Tibial nerve (tissue), 4 donors: ENCODE measurements around the gene KRT36. TPM values are rescaled to one million over a fixed set of nuclear protein-coding genes. Genes with fewer than 3 reads are reported as not detected.

ENCODE experiments used
- DNase-seq, 2 donors: peaks; one replicate each; pipeline ENCODE4 v3.0.0-alpha.2; 2019; ENCODE audit warnings: low spot score in 2 of 2
- H3K27ac ChIP-seq, 4 donors: fragments of 200-600 bp; sonication (generic) in 3 of 4; one replicate each; pipeline ENCODE4 v1.5.1; 2017 to 2019; ENCODE audit warnings: mild to moderate bottlenecking in 1 of 4
- H3K27me3 ChIP-seq, 2 donors: fragments of 200-600 bp; sonication (generic) in 1 of 2; one replicate each; pipeline versions ENCODE4 v1.5.1 to v1.6.0; 2017 to 2019
- H3K36me3 ChIP-seq, 3 donors: fragments of 200-600 bp; sonication (generic); one replicate each; pipeline ENCODE4 v1.5.1; 2018 to 2019
- H3K4me1 ChIP-seq, 4 donors: fragments of 200-600 bp; sonication (generic) in 3 of 4; one replicate each; pipeline ENCODE4 v1.5.1; 2017 to 2019
- H3K4me3 ChIP-seq, 4 donors: fragments of 200-600 bp; sonication (generic) in 3 of 4; one replicate each; pipeline ENCODE4 v1.5.1; 2017 to 2019; ENCODE audit warnings: mild to moderate bottlenecking in 1 of 4, moderate library complexity in 1 of 4
- H3K9me3 ChIP-seq, 4 donors: fragments of 200-600 bp; sonication (generic) in 3 of 4; one replicate each; pipeline ENCODE4 v1.5.1; 2017 to 2019
- CTCF ChIP-seq, 5 experiments: fragments of 200-600 bp in 3 of 5; fragments of 450-650 bp in 2 of 5; sonication (generic) in 3 of 5; IDR thresholded peaks; one replicate each; pipeline ENCODE4 v1.5.1; 2016 to 2019; ENCODE audit warnings: antibody characterized with exemption in 5 of 5, mild to moderate bottlenecking in 3 of 5, moderate library complexity in 2 of 5
- EP300 ChIP-seq, 2 donors: sonication (generic); formaldehyde crosslinking; IDR thresholded peaks; one replicate each; pipeline ENCODE4 v1.6.1; 2017; ENCODE audit warnings: antibody characterized with exemption in 2 of 2, mild to moderate bottlenecking in 1 of 2
- POLR2A ChIP-seq, 2 donors: fragments of 450-650 bp; IDR thresholded peaks; one replicate each; pipeline ENCODE4 v1.6.1; 2017; ENCODE audit warnings: antibody characterized with exemption in 2 of 2, mild to moderate bottlenecking in 2 of 2, moderate library complexity in 2 of 2
- WGBS, 2 donors: methylation state at CpG; one replicate each; pipeline ENCODE4 v1.1.5; 2018; 5-methylcytosine and 5-hydroxymethylcytosine counted together
- total RNA-seq, 4 donors: library from RNA; depleted of rRNA; stranded (reverse); fragments of >200 nt; gene quantifications; one replicate each; pipeline ENCODE4 v1.1.0, GENCODE V29; 2016

The KRT36 gene
- total RNA-seq, 4 donors from 2014 or later: 0.42 TPM; not detected in 3

- no peak overlapping the region for H3K4me3 ChIP-seq
- no peak overlapping the region for H3K27ac ChIP-seq
- no peaks in the 10 kb centered on the region for H3K9me3 ChIP-seq
- no peaks in the 10 kb centered on the region for H3K27me3 ChIP-seq
- TF ChIP-seq POLR2A (IDR thresholded peaks at IDR 0.05): no peak
- no peak for TF ChIP-seq CTCF (IDR thresholded peaks at IDR 0.05)
- TF ChIP-seq EP300 (IDR thresholded peaks at IDR 0.05): no peak
- H3K36me3 ChIP-seq: no peaks in the 10 kb centered on the region
- 75 to 76% methylated on average over 9 of the region's 9 CpGs for WGBS, 2 donors
- H3K4me1 ChIP-seq: no peaks in the 10 kb centered on the region
- DNase-seq: no peak
Measured at GRCh38 chr17:41483531-41483930, 6.2 kb downstream of the KRT36 start.

GRCh38 chr17:41481036-41481435, 8.7 kb downstream of the KRT36 start, which contains the start of gene KRT35:
Gene KRT35, minus strand, starts transcription at chr17:41481151. Its CDS starts 54 bp downstream, at chr17:41481097.
- Histone ChIP-seq H3K9me3 (no peaks in the 10 kb centered on the region), H3K27ac (no peak within 1 kb of the TSS), H3K4me3 (no peak within 1 kb of the TSS), H3K27me3 (no peaks in the 10 kb centered on the region), H3K36me3 (no peaks in the 10 kb centered on the region), H3K4me1 (no peaks in the 10 kb centered on the region)
- no peak for TF ChIP-seq CTCF (IDR thresholded peaks at IDR 0.05)
- no peak for TF ChIP-seq EP300 (IDR thresholded peaks at IDR 0.05)
- no peak for TF ChIP-seq POLR2A (IDR thresholded peaks at IDR 0.05)
- DNase-seq: no peak
- WGBS, 2 donors: 92% methylated on average over 1 to 2 of the region's 2 CpGs

GRCh38 chr17:41480581-41480980, 9.1 kb downstream of the KRT36 start:
- no peak for DNase-seq
- WGBS, 2 donors: 98% methylated on average over 9 to 10 of the region's 10 CpGs
- no peak overlapping the region for H3K4me3 ChIP-seq
- no peak overlapping the region for H3K27ac ChIP-seq
- TF ChIP-seq EP300 (IDR thresholded peaks at IDR 0.05) (no peak), POLR2A (IDR thresholded peaks at IDR 0.05) (no peak), CTCF (IDR thresholded peaks at IDR 0.05) (no peak)
- H3K27me3 ChIP-seq: no peaks in the 10 kb centered on the region
- no peaks in the 10 kb centered on the region for H3K4me1 ChIP-seq
- no peaks in the 10 kb centered on the region for H3K9me3 ChIP-seq
- H3K36me3 ChIP-seq: no peaks in the 10 kb centered on the region

- Histone ChIP-seq H3K36me3 (no peaks in the 10 kb centered on the region), H3K9me3 (no peaks in the 10 kb centered on the region), H3K27me3 (no peaks in the 10 kb centered on the region), H3K4me3 (no peak overlapping the region), H3K27ac (no peak overlapping the region), H3K4me1 (no peaks in the 10 kb centered on the region)
- WGBS, 2 donors: 49 to 71% methylated on average over 2 of the region's 2 CpGs
- TF ChIP-seq EP300 (IDR thresholded peaks at IDR 0.05): no peak
- no peak for TF ChIP-seq POLR2A (IDR thresholded peaks at IDR 0.05)
- no peak for TF ChIP-seq CTCF (IDR thresholded peaks at IDR 0.05)
- DNase-seq: no peak
Measured at GRCh38 chr17:41480136-41480535, 9.6 kb downstream of the KRT36 start.

GRCh38 chr17:41478237-41478636, 11.5 kb downstream of the KRT36 start:
- peaks cover 0 to 4% (median 0%) of the 10 kb centered on the region in 4 donors for H3K9me3 ChIP-seq
- H3K27ac ChIP-seq: no peak overlapping the region
- H3K36me3 ChIP-seq: no peaks in the 10 kb centered on the region
- 68 to 84% methylated on average over 4 to 7 of the region's 8 CpGs for WGBS, 2 donors
- TF ChIP-seq CTCF (IDR thresholded peaks at IDR 0.05): no peak
- TF ChIP-seq POLR2A (IDR thresholded peaks at IDR 0.05): no peak
- no peak for TF ChIP-seq EP300 (IDR thresholded peaks at IDR 0.05)
- no peak for DNase-seq
- no peaks in the 10 kb centered on the region for H3K27me3 ChIP-seq
- no peaks in the 10 kb centered on the region for H3K4me1 ChIP-seq
- H3K4me3 ChIP-seq: no peak overlapping the region
